HepG2 (cell line): Measurements from ENCODE around the gene BIVM. TPM values are rescaled to one million over a fixed set of nuclear protein-coding genes. Genes with fewer than 3 reads are reported as not detected.

Source experiments
- ATAC-seq: fragments of 200-7000 bp; cut with Tn5 transposase; 3 replicates; pipeline ENCODE4 v1.9.1; 2020; ENCODE audit warnings: mild to moderate bottlenecking, moderate library complexity
- BruUV-seq: library from RNA; stranded (reverse); fragments of 400-500 nt; replicated peaks from 2 replicates; lab custom pipeline; 2021; lab: Mats Ljungman, UMichigan
- CTCF ChIA-PET: fragments of 300-600 bp; formaldehyde crosslinking; extraction: SDS; loops from one replicate; lab custom pipeline; 2021; ENCODE audit warnings: low total read pairs, inconsistent platforms, low intra/inter-chr PET ratio; lab: Yijun Ruan, JAX
- POLR2A ChIA-PET: fragments of 350-600 bp; sonication (Branson Sonifier 250); formaldehyde crosslinking; loops from one replicate; lab custom pipeline; 2020; ENCODE audit warnings: antibody characterized with exemption, inconsistent platforms; lab: Yijun Ruan, JAX
- DNase-seq: peaks from one replicate; pipeline ENCODE4 v3.0.0-alpha.2; 2015; ENCODE audit warnings: low spot score
- FAIRE-seq: peaks from 3 replicates; lab custom pipeline; 2011; peaks lifted over from hg19 to GRCh38; lab: Jason Lieb, UNC
- H2AFZ ChIP-seq: one replicate; pipeline ENCODE4 v1.6.1; 2011; ENCODE audit warnings: low read length, inconsistent platforms
- H3K27ac ChIP-seq: fragments of 300-600 bp; 3 replicates; pipeline ENCODE4 v1.8.0; 2011; ENCODE audit warnings: mixed run types, mild to moderate bottlenecking, mixed read lengths, low read length, inconsistent platforms; ENCODE audit not compliant: insufficient read depth; ENCODE audit errors: extremely low read length
- H3K27me3 ChIP-seq, 2 experiments: fragments of 200-600 bp in 1 of 2; 2 replicates in 1 of 2; 3 replicates in 1 of 2; pipeline versions ENCODE4 v1.6.0 to v1.8.0; 2011; ENCODE audit warnings: low read length in 2 of 2, mild to moderate bottlenecking in 2 of 2, moderate library complexity in 2 of 2, inconsistent platforms in 1 of 2; ENCODE audit not compliant: insufficient read depth in 2 of 2, control insufficient read depth in 1 of 2
- H3K36me3 ChIP-seq, 2 experiments: fragments of 200-600 bp in 1 of 2; replicated peaks in 1 of 2; 2 replicates in 1 of 2; 3 replicates in 1 of 2; pipeline versions ENCODE4 v1.5.1 to v1.8.0; 2011; ENCODE audit warnings: low read length in 2 of 2, inconsistent platforms in 1 of 2; ENCODE audit not compliant: insufficient read depth in 2 of 2, control insufficient read depth in 1 of 2
- H3K4me1 ChIP-seq: 2 replicates; pipeline ENCODE4 v1.5.1; 2012; ENCODE audit warnings: low read length, inconsistent platforms; ENCODE audit not compliant: insufficient read depth
- H3K4me2 ChIP-seq: 2 replicates; pipeline ENCODE4 v1.6.0; 2011; ENCODE audit warnings: low read depth, low read length, inconsistent platforms
- H3K4me3 ChIP-seq, 3 experiments: fragments of 200-600 bp in 1 of 3; sonication (generic), shearing (Covaris generic) in 1 of 3; replicated peaks in 1 of 3; 2 replicates each; pipeline ENCODE4 v1.5.1; 2011 to 2016; ENCODE audit warnings: low read length in 3 of 3, inconsistent platforms in 2 of 3, low read depth in 2 of 3, mild to moderate bottlenecking in 2 of 3, control low read depth in 1 of 3, mixed read lengths in 1 of 3; ENCODE audit not compliant: insufficient read depth in 1 of 3
- H3K79me2 ChIP-seq: one replicate; pipeline ENCODE4 v1.6.1; 2011; ENCODE audit warnings: low read length, inconsistent platforms; ENCODE audit not compliant: insufficient read depth
- H3K9ac ChIP-seq: 2 replicates; pipeline ENCODE4 v1.6.0; 2011; ENCODE audit warnings: mild to moderate bottlenecking, low read depth, low read length, inconsistent platforms; ENCODE audit not compliant: insufficient read depth
- H3K9me3 ChIP-seq: 2 replicates; pipeline ENCODE4 v1.5.1; 2012; ENCODE audit warnings: mild to moderate bottlenecking, low read length
- H4K20me1 ChIP-seq: 2 replicates; pipeline ENCODE4 v1.6.0; 2011; ENCODE audit warnings: inconsistent platforms, mild to moderate bottlenecking, low read length, moderate library complexity; ENCODE audit not compliant: insufficient read depth
- ETV6 ChIP-seq: sonication (generic); formaldehyde crosslinking; conservative IDR thresholded peaks from 2 replicates; pipeline ENCODE4 v1.4.0; 2020; ENCODE audit warnings: missing genetic modification reagents
- FOXJ3 ChIP-seq: sonication (generic); formaldehyde crosslinking; IDR thresholded peaks from 2 replicates; pipeline ENCODE4 v1.4.0; 2020; ENCODE audit warnings: missing genetic modification reagents, mild to moderate bottlenecking, borderline replicate concordance
- FOXO1 ChIP-seq: sonication (generic); formaldehyde crosslinking; IDR thresholded peaks from 2 replicates; pipeline ENCODE4 v1.4.0; 2020; ENCODE audit warnings: missing genetic modification reagents
- HMGA1 ChIP-seq: sonication (generic); formaldehyde crosslinking; conservative IDR thresholded peaks from 2 replicates; pipeline ENCODE4 v1.4.0; 2020; ENCODE audit warnings: missing genetic modification reagents
- IKZF4 ChIP-seq: sonication (generic); formaldehyde crosslinking; IDR thresholded peaks from 2 replicates; pipeline ENCODE4 v1.5.1; 2020; ENCODE audit warnings: borderline replicate concordance, mild to moderate bottlenecking, low read depth, missing genetic modification reagents; ENCODE audit errors: not compliant biosample characterization
- KAT8 ChIP-seq: IDR thresholded peaks from 2 replicates; pipeline ENCODE4 v1.6.1; 2016; ENCODE audit warnings: missing genetic modification reagents, missing compliant biosample characterization
- PCBP1 ChIP-seq: fragments of 200-400 bp; formaldehyde crosslinking; IDR thresholded peaks from 2 replicates; pipeline ENCODE4 v1.6.1; 2017; ENCODE audit warnings: mild to moderate bottlenecking, low read depth, low read length, borderline replicate concordance
- ZFP82 ChIP-seq: sonication (generic); formaldehyde crosslinking; IDR thresholded peaks from 2 replicates; pipeline ENCODE4 v1.5.1; 2020; ENCODE audit warnings: mild to moderate bottlenecking, missing genetic modification reagents, borderline replicate concordance
- ZNF317 ChIP-seq: sonication (generic); formaldehyde crosslinking; IDR thresholded peaks from 2 replicates; pipeline ENCODE4 v1.5.0; 2020; ENCODE audit warnings: mild to moderate bottlenecking, missing genetic modification reagents
- ZNF441 ChIP-seq: sonication (generic); formaldehyde crosslinking; IDR thresholded peaks from 2 replicates; pipeline ENCODE4 v1.7.0; 2021; ENCODE audit warnings: missing genetic modification reagents, borderline replicate concordance
- ZNF766 ChIP-seq: sonication (generic); formaldehyde crosslinking; IDR thresholded peaks from 2 replicates; pipeline ENCODE4 v1.5.0; 2020; ENCODE audit warnings: missing genetic modification reagents, borderline replicate concordance
- WGBS: methylation state at CpG from one replicate; pipeline ENCODE4 v1.1.6; 2017; ENCODE audit warnings: low lambda C conversion rate; 5-methylcytosine and 5-hydroxymethylcytosine counted together
- in situ Hi-C: cut with HindIII; loops from 2 replicates; pipeline ENCODE4 v1.10.0; 2017; ENCODE audit warnings: low pct_unique_long_range_greater_than_20kb; ENCODE audit not compliant: extremely low pct_ligation_motif_present
- intact Hi-C: fragments of 100-400 bp; cut with micrococcal nuclease; formaldehyde crosslinking; loops from one replicate; pipeline ENCODE4 v1.10.0; 2022; ENCODE audit not compliant: unreplicated experiment
- polyA plus RNA-seq, 8 experiments: library from polyadenylated mRNA; depleted of rRNA in 3 of 8; stranded (reverse) in 7 of 8; unstranded in 1 of 8; fragments of >200 nt; fragmentation: Illumina TruSeq in 4 of 8; extraction: Trizol in 4 of 8; gene quantifications; 2 replicates each; pipeline versions ENCODE4 v1.2.1 to v1.2.3, GENCODE V29; 2011 to 2016; ENCODE audit warnings: low read depth in 4 of 8, missing spikeins in 1 of 8, mixed read lengths in 1 of 8; ENCODE audit not compliant: insufficient read depth in 1 of 8
- total RNA-seq, 5 experiments: library from RNA; depleted of rRNA; stranded (reverse); fragments of >200 nt; fragmentation: Illumina TruSeq; extraction: Trizol; gene quantifications; 2 replicates each; pipeline ENCODE4 v1.2.3, GENCODE V29; 2016; ENCODE audit warnings: low read depth in 1 of 5
- TF ChIP-seq, protein P1 (sequence below), 2 experiments: sonication (generic) in 1 of 2; formaldehyde crosslinking in 1 of 2; IDR thresholded peaks; 2 replicates each; pipeline versions ENCODE4 v1.4.0 to v1.6.1; 2018 to 2020; ENCODE audit warnings: missing genetic modification reagents in 2 of 2, borderline replicate concordance in 1 of 2, low read depth in 1 of 2, mild to moderate bottlenecking in 1 of 2, missing biosample characterization in 1 of 2
- TF ChIP-seq, protein P2 (sequence below): sonication (generic); formaldehyde crosslinking; IDR thresholded peaks from 2 replicates; pipeline ENCODE4 v1.4.0; 2020; ENCODE audit warnings: mild to moderate bottlenecking, missing genetic modification reagents

The BIVM gene
- total and polyA plus RNA-seq, 2 of the 13 experiments (the other 11 are each of a cell fraction or from before 2014, with no cell fraction given): 10.4 to 15.8 TPM

DNA sequence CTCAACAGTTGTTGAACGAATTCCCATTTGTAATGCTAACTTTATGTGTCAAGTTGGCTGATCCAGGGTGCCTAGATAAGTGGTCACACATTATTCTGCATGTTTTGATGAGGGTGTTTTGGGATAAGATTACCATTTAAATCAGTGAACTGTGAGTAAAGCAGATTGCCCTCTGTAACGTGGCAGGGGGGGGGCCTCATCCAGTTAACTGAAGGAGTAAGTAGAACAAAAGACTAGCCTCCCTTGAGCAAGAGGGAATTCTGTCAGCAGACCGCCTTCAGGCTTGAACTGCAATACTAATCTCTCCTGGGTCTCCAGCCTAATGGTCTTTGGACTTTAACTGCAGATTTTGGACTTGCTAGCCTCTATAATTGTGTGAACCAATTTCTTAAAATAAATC is 21.2 kb upstream of the BIVM start:
- BruUV-seq: no TSS peak
- no peak for ATAC-seq
- TF ChIP-seq KAT8 (CRISPR knock-in tag) (no peak), ZFP82 (CRISPR knock-in tag) (no peak), HMGA1 (CRISPR knock-in tag) (no peak)
- TF ChIP-seq, protein P1, sequence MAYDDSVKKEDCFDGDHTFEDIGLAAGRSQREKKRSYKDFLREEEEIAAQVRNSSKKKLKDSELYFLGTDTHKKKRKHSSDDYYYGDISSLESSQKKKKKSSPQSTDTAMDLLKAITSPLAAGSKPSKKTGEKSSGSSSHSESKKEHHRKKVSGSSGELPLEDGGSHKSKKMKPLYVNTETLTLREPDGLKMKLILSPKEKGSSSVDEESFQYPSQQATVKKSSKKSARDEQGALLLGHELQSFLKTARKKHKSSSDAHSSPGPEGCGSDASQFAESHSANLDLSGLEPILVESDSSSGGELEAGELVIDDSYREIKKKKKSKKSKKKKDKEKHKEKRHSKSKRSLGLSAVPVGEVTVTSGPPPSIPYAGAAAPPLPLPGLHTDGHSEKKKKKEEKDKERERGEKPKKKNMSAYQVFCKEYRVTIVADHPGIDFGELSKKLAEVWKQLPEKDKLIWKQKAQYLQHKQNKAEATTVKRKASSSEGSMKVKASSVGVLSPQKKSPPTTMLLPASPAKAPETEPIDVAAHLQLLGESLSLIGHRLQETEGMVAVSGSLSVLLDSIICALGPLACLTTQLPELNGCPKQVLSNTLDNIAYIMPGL (CRISPR knock-in tag; IDR thresholded peaks at IDR 0.05; ENCODE audit: borderline replicate concordance in 1 of 2, low read depth in 1 of 2): no peak
- H3K27ac ChIP-seq: no peak overlapping the region
- no peaks in the 10 kb centered on the region for H3K36me3 ChIP-seq
- 98% methylated on average over 3 of the region's 3 CpGs for WGBS
- H3K9ac ChIP-seq: no peak overlapping the region
- no peaks in the 10 kb centered on the region for H3K79me2 ChIP-seq
- DNase-seq: no peak
- in situ Hi-C loops: no loop called here
- no peaks in the 10 kb centered on the region; the same call in 1 of the 2 replicates for H3K9me3 ChIP-seq
- peaks cover 1% of the 10 kb centered on the region; the same call in 1 of the 2 replicates for H3K4me1 ChIP-seq
- CTCF ChIA-PET: no interaction called here
- no peaks in the 10 kb centered on the region for H4K20me1 ChIP-seq
- H3K4me3 ChIP-seq: no peak overlapping the region
- intact Hi-C loops: no loop called here
- H3K27me3 ChIP-seq: no peaks in the 10 kb centered on the region; a peak in 1 of 5 replicates
- no peak overlapping the region for H2AFZ ChIP-seq
- no peak overlapping the region for H3K4me2 ChIP-seq
- POLR2A ChIA-PET: no interaction called here
- FAIRE-seq: no peak

DNA sequence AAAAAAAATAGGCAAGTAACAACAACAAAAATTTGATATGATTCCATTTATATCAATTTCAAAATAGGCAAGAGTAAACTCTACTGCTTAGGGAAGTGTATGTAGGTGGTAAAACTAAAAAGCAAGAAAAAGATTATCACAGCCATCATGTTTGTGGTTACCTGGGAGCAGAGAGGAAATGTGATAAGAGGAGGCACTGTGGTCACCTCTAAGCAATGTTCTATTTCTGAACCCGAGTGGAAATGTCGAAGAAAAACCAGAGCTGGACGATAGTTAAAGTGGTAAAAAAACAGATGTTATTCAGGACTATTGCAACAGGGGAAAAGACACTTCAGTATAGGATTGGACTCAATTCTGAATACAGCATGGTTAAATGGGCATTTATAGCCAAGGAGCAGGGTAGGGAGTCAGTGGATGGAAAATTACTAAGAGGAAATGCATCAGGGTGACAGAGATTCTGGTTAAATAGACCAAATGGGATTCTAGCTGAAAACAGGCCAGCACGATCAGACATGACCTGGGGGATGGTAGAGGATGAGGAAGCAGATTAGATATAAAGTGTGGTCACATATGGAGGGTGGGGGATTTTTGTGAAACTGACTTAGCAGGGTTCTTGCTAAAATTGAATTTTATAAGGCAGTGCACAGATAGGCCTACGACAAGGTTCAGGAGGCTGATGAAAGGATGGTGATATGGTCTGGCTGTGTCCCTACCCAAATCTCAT is 19.3 kb upstream of the BIVM start:
- intact Hi-C loops: no loop called here
- Histone ChIP-seq H3K9me3 (no peaks in the 10 kb centered on the region; the same call in 1 of the 2 replicates), H3K27ac (no peak overlapping the region), H3K36me3 (0 out of 5 replicates have a peak, but pooled peaks cover 0 to 3% of the 10 kb centered on the region in 2 experiments), H3K4me2 (no peak overlapping the region), H3K9ac (no peak overlapping the region), H2AFZ (no peak overlapping the region), H3K27me3 (no peaks in the 10 kb centered on the region), H4K20me1 (no peaks in the 10 kb centered on the region), H3K4me3 (no peak overlapping the region), H3K79me2 (no peaks in the 10 kb centered on the region), H3K4me1 (no peaks in the 10 kb centered on the region)
- FAIRE-seq (no peak), ATAC-seq (no peak), DNase-seq (no peak)
- ChIA-PET POLR2A (no interaction called here), CTCF (no interaction called here)
- BruUV-seq: no TSS peak
- in situ Hi-C loops: no loop called here
- WGBS: 85% methylated on average over 5 of the region's 5 CpGs
- no peak for TF ChIP-seq FOXJ3
- no peak for TF ChIP-seq ETV6
- no peak for TF ChIP-seq FOXO1 (CRISPR knock-in tag)
- TF ChIP-seq IKZF4 (CRISPR knock-in tag): no peak
- TF ChIP-seq PCBP1: no peak
- no peak for TF ChIP-seq ZNF317
- TF ChIP-seq ZNF766 (CRISPR knock-in tag): no peak
- TF ChIP-seq, protein P2, sequence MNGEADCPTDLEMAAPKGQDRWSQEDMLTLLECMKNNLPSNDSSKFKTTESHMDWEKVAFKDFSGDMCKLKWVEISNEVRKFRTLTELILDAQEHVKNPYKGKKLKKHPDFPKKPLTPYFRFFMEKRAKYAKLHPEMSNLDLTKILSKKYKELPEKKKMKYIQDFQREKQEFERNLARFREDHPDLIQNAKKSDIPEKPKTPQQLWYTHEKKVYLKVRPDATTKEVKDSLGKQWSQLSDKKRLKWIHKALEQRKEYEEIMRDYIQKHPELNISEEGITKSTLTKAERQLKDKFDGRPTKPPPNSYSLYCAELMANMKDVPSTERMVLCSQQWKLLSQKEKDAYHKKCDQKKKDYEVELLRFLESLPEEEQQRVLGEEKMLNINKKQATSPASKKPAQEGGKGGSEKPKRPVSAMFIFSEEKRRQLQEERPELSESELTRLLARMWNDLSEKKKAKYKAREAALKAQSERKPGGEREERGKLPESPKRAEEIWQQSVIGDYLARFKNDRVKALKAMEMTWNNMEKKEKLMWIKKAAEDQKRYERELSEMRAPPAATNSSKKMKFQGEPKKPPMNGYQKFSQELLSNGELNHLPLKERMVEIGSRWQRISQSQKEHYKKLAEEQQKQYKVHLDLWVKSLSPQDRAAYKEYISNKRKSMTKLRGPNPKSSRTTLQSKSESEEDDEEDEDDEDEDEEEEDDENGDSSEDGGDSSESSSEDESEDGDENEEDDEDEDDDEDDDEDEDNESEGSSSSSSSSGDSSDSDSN (CRISPR knock-in tag): no peak
- TF ChIP-seq ZNF441: no peak
